Mesenteric fat pad (tissue), 1 donor: ENCODE measurements around the gene TXLNG. TPM values are rescaled to one million over a fixed set of nuclear protein-coding genes. Genes with fewer than 3 reads are reported as not detected.

ENCODE experiments used
- DNase-seq: peaks from one replicate; pipeline ENCODE4 v3.0.0-alpha.2; 2020; ENCODE audit warnings: low spot score
- total RNA-seq: library from RNA; stranded (reverse); fragmentation: NEBNext Ultra II Directional; extraction: Animal tissue kit (Norgen Biotek cat#: 25700); gene quantifications from one replicate; pipeline ENCODE4 v1.2.1, GENCODE V29; 2021
- donor health status: DM: yes; HTN: yes; CAD: no.

The TXLNG gene
- total RNA-seq, 1 donor from 2014 or later = 25.6 TPM

DNA sequence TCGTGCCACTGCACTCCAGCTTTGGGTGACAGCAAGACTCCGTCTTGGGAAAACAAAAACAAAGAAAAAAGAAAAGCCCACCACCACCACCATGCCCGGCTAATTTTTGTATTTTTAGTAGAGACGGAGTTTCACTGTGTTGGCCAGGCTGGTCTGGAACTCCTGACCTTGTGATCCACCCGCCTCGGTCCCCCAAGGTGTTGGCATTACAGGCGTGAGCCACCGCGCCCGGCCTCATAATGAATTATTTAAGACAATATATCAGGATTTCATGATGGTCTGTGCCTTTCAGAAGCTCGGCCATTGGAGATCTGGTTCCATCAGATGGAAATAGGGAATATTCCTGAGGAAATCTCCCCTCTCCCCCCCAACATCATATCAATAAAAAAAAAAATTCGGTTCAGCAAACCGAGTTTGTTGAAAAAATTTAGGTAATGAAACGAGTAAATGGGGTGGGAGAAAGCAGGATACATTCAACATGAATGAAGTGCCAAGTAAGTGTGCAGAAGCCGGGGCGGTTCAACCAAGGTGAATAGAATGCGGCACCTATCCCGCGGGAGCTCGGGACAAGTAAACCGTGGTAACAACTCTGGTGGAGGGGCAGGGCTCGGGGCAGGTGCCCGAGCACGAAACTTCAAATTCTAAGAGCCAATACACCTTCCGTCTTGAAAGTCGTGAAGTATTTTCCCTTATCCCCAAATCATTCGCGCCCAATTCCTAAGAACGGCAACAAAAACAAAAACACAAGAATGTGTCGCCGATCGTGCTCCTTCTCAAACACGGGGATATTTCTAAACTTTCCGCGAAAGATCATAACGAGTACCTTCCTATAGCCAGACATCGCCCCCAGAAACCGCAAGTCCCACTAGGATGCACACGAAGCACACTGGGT lies 773 bp upstream of the TXLNG start:
- no peak for DNase-seq

DNA sequence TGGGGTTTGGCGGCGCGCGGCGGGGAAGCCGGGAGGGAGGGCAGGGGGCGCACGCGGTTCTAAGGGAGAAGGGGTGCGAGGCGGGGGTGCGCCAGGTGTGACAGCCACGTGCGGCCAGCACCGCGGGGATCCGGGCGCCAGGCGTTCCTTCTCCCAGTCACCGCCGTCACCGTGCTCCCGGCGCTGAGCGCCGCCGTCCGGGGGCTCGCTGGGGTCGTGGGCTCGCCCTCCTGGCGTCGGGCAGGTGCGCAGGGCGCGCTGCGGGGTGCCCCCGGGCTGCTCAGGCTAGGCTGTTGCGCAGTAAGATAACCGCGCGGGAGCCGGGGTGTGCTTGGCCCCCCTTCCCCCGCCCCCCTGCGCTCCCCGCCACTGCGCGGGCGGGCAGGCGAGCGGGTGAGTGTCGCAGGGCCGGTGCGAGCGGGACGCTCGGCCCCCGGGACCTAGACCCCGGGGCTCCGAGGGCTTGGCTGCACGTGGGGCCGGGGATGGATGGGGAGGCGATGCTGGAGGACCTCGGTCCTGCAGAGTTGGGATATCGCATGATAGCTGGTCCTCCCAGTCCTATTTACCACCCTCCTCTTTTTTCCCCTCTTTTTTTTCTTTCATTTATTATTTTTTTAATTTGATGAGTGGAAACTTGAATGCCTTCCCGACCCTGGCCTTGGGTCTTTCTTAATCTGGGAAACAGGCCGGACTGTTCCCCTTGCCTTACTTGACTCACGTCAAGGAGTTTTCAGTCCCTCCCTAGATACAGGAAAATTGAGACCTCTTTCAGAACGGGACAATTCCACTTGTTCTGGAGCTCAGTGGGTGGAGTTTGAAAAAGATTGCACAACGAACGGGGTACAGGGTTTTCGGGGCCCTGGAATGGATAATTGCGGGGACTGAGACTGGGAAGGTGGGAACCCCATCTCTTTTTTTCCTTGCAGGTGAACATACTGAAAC lies 797 bp downstream of the TXLNG start:
- DNase-seq = no peak

GRCh38 chrX:16788477-16788876 lies 2.2 kb downstream of the TXLNG start:
- DNase-seq = no peak

DNA sequence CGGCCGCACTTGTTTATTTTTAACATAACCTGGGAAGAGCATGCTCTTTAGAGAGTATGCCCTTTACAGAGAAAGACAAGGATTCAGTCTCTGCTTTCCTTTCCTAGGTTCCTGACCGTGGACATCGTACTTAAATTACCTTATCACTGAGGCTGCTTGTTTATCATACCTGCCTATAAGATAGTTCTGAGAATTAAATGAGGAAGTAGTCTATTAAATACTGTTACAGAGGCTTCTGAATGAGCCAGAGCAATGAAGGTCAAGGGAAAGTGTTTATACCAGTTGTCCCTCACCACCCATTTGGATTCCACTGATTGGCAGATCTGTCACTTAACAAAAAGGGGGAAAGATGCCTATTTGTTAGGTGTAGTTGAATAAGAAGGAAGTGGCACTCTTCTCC lies 10.0 kb downstream of the TXLNG start:
- DNase-seq = no peak

- no peak for DNase-seq
Observed at GRCh38 chrX:16797358-16797757, 11.1 kb downstream of the TXLNG start.

DNA sequence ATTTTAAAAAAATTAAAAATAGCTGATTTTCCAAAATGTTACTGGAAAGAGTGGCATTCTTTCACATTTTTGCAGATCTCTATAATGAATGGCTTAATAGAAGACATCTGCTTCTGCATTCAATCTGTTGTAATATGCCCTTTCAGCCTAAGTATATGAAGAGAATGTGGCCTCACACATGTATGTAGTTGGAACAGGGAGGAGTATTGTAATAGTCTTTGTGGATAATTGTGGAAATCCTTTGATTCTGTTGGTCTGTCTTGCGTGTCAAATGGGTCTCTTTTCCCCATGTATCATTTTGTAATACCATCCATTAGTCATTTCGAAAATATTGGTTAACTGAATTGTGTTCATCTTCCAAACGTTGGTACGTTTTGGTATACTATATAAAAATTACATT lies 11.6 kb downstream of the TXLNG start:
- no peak for DNase-seq

DNA sequence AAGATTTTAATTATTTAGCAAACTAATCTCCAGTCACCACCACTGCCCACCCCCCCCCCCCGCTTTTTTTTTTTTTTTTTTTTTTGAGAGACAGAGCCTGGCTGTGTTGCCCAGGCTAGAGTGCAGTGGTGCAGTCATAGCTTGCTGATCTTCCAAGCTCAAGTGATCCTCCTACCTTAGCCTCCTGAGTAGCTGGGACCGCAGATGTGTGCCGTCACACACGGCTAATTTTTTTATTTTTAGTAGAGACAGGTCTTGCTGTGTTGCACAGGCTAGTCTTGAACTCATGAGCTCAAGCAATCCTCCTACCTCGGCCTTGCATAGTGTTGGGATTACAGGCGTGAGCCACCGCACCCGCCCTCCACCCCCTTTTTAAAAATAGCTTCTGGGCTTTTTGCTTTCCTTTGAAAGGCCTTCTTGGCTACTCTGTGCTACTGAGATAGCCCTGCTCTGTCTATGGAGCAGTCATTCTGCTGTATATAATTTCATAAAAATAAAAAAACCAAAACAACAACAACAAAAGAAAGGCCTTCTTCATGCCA lies 18.7 kb downstream of the TXLNG start:
- no peak for DNase-seq

- no peak for DNase-seq
Observed at GRCh38 chrX:16807548-16807947, 21.3 kb downstream of the TXLNG start.

- no peak for DNase-seq
Observed at GRCh38 chrX:16807976-16808542, 21.8 kb downstream of the TXLNG start.

DNA sequence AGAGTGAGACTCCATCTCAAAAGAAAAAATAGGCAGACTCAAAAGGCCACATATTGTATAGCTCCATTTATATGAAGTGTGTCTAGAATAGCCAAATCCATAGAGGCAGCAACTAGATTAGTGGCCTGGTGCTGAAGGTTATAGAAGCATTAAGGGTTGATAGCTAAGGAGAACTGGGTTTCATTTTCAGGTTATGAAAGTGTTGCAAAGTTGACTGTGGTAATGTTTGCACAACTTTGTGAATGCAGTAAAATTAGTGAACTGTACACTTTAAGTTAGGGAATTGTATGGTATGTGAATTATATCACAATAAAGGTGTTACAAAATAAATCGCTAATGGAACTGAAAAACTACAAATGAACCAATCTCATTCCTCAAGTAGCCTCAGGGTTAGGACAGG lies 28.3 kb downstream of the TXLNG start:
- DNase-seq = no peak

GRCh38 chrX:16819634-16820033 lies 33.4 kb downstream of the TXLNG start:
- no peak for DNase-seq

DNA sequence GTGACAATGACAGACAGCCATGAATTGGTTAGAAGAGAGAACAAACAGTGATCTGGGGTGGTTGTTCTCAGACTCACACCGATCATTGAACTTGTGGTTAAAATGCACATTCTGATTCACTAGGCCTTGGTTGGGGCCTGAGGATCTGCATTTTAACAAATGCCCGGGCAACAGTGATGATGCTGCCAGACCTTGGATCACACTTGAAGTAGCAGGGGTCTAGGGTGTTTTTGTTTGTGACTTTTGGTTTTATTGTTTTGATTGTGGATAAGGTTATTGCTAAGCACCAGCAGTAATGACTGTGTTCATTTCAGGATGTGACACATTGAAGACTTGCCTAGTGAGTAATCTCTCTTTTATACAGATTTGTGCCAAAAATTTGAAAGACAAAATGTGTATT lies 36.5 kb downstream of the TXLNG start:
- no peak for DNase-seq

DNA sequence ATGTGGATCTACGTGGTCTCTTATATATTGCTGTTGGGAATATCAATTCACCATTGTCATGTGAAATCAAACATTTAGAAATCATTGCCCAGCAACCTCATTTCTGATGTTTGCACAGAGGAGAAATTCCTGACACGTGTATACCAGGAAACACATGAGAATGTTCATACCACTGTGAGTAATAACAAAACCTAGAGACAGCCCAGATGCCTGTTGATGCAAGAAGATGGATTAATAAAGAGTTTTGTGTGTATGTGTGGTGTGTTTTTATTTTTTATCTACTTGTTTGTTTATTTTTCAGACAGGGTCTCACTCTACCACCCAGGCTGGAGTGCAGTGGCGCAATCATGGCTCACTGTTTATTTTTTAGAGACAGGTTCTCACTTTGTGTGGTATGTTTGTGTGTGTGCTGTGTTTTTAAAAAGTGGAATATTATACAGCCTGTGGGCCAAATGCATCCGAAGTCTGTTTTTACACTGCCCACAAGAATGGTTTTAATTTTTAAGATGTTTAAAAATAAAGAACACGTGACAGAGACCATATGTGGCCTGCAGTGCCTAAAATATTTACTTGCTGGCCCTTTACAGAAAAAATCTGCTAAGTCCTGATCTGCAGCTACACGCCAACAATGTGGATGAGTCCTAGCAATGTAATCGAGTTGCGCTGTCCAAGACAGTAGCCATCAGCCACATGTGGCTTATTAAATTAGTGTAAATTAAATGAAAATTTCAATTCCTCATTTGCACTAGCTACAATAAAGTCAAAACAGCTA lies 39.2 kb downstream of the TXLNG start:
- no peak for DNase-seq

DNA sequence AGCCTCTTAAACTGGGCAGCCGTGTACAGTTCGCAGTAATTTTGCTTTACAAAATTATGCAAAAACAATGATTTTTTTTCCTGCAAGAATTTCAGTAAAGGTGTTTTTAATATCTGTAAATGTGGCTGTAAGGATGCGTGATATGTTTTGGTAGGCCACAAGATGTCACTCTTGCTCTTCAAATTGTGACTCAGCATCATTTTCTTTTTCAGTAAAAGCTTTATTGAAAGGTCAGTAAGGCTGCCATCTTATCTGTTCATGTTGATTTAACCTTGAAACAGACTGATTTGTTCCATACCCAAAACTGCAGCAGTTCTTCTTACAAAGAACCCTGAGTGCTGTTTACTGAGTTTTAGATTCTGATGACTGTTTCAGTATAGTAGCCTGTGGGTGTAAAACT lies 39.9 kb downstream of the TXLNG start:
- DNase-seq = no peak

- DNase-seq = no peak
Observed at GRCh38 chrX:16827225-16827624, 41.0 kb downstream of the TXLNG start.

DNA sequence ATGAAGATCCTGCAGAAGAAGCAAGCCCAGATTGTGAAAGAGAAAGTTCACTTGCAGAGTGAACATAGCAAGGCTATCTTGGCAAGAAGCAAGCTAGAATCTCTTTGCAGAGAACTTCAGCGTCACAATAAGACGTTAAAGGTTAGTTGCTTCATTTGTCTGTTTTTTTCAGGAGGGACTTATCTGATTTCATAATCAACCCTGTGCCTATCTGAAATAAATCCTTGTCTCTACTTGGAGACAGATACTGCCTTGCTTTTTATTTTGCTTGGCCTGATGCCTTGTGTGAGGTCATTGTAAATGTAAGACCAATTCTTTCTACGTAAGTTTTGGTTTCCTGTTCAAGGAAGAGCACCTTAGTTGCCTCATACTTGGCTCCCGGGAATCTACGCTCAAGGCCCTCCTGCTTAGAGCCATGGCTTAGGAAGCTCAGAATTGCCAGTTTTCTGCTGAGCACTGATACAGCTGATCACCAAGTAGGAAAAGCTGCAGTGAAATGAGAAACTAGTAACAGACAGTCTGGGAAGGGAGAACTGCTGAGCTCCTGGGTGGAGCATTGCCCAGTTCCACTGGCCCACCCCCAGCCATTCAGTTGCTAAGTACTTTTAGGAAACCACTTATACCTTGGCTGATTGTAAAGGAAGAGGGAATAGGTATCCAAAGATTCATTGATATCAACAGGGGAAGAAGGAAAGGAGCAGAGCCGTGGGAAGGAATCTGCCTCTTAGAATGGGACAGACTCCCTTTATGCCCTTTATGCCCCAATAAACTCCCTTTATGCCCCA lies 42.0 kb downstream of the TXLNG start:
- no peak for DNase-seq

GRCh38 chrX:16832301-16832700 lies 46.0 kb downstream of the TXLNG start:
- no peak for DNase-seq

GRCh38 chrX:16834806-16835205 lies 48.5 kb downstream of the TXLNG start:
- DNase-seq = no peak

DNA sequence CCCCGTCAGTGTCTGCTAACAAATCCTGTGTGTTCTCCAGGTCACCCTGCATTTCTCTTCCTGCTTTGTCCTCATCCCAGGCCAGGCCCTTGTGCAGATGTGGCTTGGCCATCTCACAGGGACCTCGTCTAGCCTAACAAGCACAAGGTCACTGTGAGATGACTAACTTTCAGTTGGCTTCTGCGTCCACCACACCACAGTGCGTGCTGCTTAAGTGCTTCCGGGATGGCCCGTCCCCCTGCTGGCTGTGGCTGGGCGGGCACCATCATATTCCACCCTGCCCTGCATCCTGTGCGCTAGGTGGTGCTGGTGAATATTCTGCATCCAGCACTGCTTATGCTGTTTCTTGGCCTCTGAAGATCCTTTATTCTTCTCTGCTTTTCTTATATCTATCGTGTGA lies 50.1 kb downstream of the TXLNG start:
- DNase-seq = no peak
